Common myeloid progenitor, CD34-positive (primary cell): ENCODE results near the gene MRPL16.

ENCODE experiments used
- CTCF ChIA-PET: fragments of 350-600 bp; sonication (Branson Sonifier 250); formaldehyde crosslinking; loops from one replicate; lab custom pipeline; 2021; ENCODE audit warnings: antibody characterized with exemption; lab: Charles Lee
- POLR2A ChIA-PET: fragments of 350-600 bp; sonication (Branson Sonifier 250); formaldehyde crosslinking; loops from one replicate; lab custom pipeline; 2021; ENCODE audit warnings: antibody characterized with exemption; lab: Charles Lee
- DNase-seq, 3 donors: peaks; one replicate each; pipeline versions ENCODE4 v3.0.0 to v3.0.0-alpha.2; 2013
- H3K27ac ChIP-seq, 2 experiments: 1 replicate in 1 of 2; 2 replicates in 1 of 2; pipeline ENCODE4 v1.7.0; 2013; ENCODE audit warnings: inconsistent platforms in 2 of 2, low read length in 2 of 2, mild to moderate bottlenecking in 2 of 2, low read depth in 1 of 2, moderate library complexity in 1 of 2; ENCODE audit not compliant: severe bottlenecking in 2 of 2, insufficient read depth in 1 of 2, poor library complexity in 1 of 2
- H3K27me3 ChIP-seq, 5 experiments: replicated peaks in 2 of 5; 1 replicate in 3 of 5; 2 replicates in 2 of 5; pipeline versions ENCODE4 v1.6.1 to v1.7.0; 2013; ENCODE audit warnings: low read length in 4 of 5, mild to moderate bottlenecking in 2 of 5, moderate library complexity in 2 of 5, inconsistent platforms in 1 of 5; ENCODE audit not compliant: insufficient read depth in 5 of 5, control insufficient read depth in 4 of 5
- H3K36me3 ChIP-seq, 4 experiments: 1 replicate in 2 of 4; 2 replicates in 2 of 4; pipeline versions ENCODE4 v1.6.1 to v1.7.0; 2013; ENCODE audit warnings: low read length in 3 of 4, control low read depth in 1 of 4, mild to moderate bottlenecking in 1 of 4; ENCODE audit not compliant: control insufficient read depth in 4 of 4, insufficient read depth in 4 of 4
- H3K4me1 ChIP-seq, 4 experiments: 1 replicate in 3 of 4; 2 replicates in 1 of 4; pipeline versions ENCODE4 v1.6.1 to v1.7.1; 2013; ENCODE audit warnings: low read length in 3 of 4, mild to moderate bottlenecking in 3 of 4, control low read depth in 1 of 4, inconsistent platforms in 1 of 4, moderate library complexity in 1 of 4; ENCODE audit not compliant: control insufficient read depth in 4 of 4, insufficient read depth in 4 of 4; ENCODE audit errors: control extremely low read depth in 1 of 4
- H3K4me3 ChIP-seq, 7 experiments: 1 replicate in 4 of 7; 2 replicates in 3 of 7; pipeline versions ENCODE4 v1.5.1 to v1.7.0; 2013; ENCODE audit warnings: mild to moderate bottlenecking in 7 of 7, low read length in 6 of 7, moderate library complexity in 6 of 7, inconsistent platforms in 2 of 7, low read depth in 2 of 7, control low read depth in 1 of 7; ENCODE audit not compliant: insufficient read depth in 4 of 7, control insufficient read depth in 1 of 7; ENCODE audit errors: extremely low read depth in 1 of 7
- H3K9me3 ChIP-seq, 5 experiments: 1 replicate in 4 of 5; 2 replicates in 1 of 5; pipeline versions ENCODE4 v1.6.1 to v1.7.1; 2013; ENCODE audit warnings: low read length in 4 of 5, mild to moderate bottlenecking in 2 of 5, inconsistent platforms in 1 of 5, low read depth in 1 of 5, moderate library complexity in 1 of 5; ENCODE audit not compliant: control insufficient read depth in 4 of 5, insufficient read depth in 2 of 5; ENCODE audit errors: control extremely low read depth in 1 of 5
- WGBS: methylation state at CpG from one replicate; pipeline ENCODE4 v1.1.5; 2013; ENCODE audit not compliant: insufficient coverage; 5-methylcytosine and 5-hydroxymethylcytosine counted together

Gene MRPL16

DNA sequence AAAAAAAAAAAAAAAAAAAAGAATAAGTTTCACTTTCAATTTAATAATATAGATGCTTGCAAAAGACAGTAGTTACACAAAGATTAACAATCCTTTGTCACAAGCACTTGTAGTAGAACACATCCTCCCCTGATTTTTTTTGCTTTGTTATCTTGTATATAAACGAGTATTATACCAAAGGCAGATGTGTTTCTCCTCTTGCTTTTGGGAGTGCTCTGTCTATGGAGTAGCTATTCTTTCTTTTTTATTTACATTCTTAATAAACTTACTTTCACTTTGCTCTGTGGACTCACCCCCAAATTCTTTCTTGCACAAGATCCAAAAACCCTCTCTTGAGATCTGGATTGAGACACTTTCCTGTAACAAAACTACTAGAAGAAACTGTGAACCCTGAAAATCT lies 3.4 kb upstream of the MRPL16 start:
- CTCF ChIA-PET = interaction anchor here (1.1 to 1.2 kb wide), 2 partner anchors 9 to 438 kb away, joined by 3 read pairs; no protein-coding TSS in a partner anchor
- POLR2A ChIA-PET = no interaction called here

GRCh38 chr11:59813364-59813763 lies 2.8 kb upstream of the MRPL16 start:
- DNase-seq = no peak
- H3K4me1 ChIP-seq = peaks cover 21 to 66% (median 40%) of the 10 kb centered on the region in 4 experiments
- peaks cover 0 to 4% (median 3%) of the 10 kb centered on the region in 4 experiments for H3K36me3 ChIP-seq
- no peaks in the 10 kb centered on the region for H3K9me3 ChIP-seq
- ChIA-PET CTCF (interaction anchor here (1.1 to 1.2 kb wide), 2 partner anchors 9 to 439 kb away, joined by 3 read pairs; no protein-coding TSS in a partner anchor), POLR2A (no interaction called here)
- no CpG with 5 or more reads among the region's 1 CpG for WGBS
- peak overlapping the region in 3 of 7 experiments; percentile 32 to 72 (median 64) for H3K4me3 ChIP-seq
- no peak overlapping the region for H3K27ac ChIP-seq
- no peaks in the 10 kb centered on the region for H3K27me3 ChIP-seq

More for the DNA sequence above, 3.4 kb upstream of the MRPL16 start:
- peak overlapping the region in 1 of 2 experiments; percentile 49 for H3K27ac ChIP-seq
- WGBS = no CpG with 5 or more reads among the region's 1 CpG
- no peaks in the 10 kb centered on the region for H3K27me3 ChIP-seq
- H3K4me3 ChIP-seq = peak overlapping the region in 6 of 7 experiments; percentile 22 to 72 (median 55)
- peak; percentile 36 to 67 (median 58) for DNase-seq
- no peaks in the 10 kb centered on the region for H3K36me3 ChIP-seq
- H3K9me3 ChIP-seq = no peaks in the 10 kb centered on the region
- peaks cover 27 to 66% (median 42%) of the 10 kb centered on the region in 4 experiments for H3K4me1 ChIP-seq

GRCh38 chr11:59812220-59812619 lies 1.6 kb upstream of the MRPL16 start:
- Histone ChIP-seq H3K36me3 (peaks cover 0 to 15% (median 4%) of the 10 kb centered on the region in 4 experiments), H3K4me3 (no peak overlapping the region), H3K4me1 (peaks cover 22 to 66% (median 42%) of the 10 kb centered on the region in 4 experiments), H3K27me3 (no peaks in the 10 kb centered on the region), H3K27ac (no peak overlapping the region), H3K9me3 (no peaks in the 10 kb centered on the region)
- POLR2A ChIA-PET = no interaction called here
- 100% methylated on average over 1 of the region's 2 CpGs for WGBS
- CTCF ChIA-PET = interaction anchor here (1.5 kb wide), 1 partner anchor 10 kb away, joined by 4 read pairs; no protein-coding TSS in a partner anchor
- DNase-seq = no peak

GRCh38 chr11:59810911-59811259 lies 307 bp upstream of the MRPL16 start:
- WGBS = 15% methylated on average over 3 of the region's 8 CpGs
- H3K27ac ChIP-seq = peak overlapping the region; percentile 62 to 88

DNA sequence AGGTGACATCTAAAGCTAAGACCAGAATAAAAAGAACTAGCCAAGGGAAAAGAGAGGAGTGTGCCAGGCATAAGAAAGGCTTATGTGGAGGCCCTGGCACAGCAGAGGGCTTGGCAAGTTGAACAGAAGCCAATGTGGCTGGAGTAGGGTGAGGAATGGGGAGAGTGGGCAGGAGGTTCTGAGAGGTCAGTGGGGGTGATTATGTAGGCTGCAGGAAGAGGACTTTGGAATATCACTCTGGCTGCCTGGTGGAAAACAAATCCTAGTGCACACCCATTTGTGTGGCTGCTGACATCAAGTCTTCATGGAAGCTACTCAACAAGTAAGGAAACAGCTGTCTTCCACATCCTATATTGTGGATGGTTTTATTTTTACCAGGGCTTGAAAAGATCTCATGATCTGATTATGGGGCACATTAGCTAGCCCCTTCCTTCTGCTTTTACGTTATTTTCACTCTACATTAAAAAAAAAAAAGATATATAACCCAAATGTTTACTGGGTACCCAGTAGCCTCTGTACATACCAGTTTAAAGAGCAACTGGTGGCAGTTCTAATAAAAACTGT lies 3.4 kb downstream of the MRPL16 start:
- Histone ChIP-seq H3K27ac (peak overlapping the region in 1 of 2 experiments; percentile 43), H3K27me3 (no peaks in the 10 kb centered on the region), H3K9me3 (no peaks in the 10 kb centered on the region), H3K4me1 (peaks cover 16 to 60% (median 44%) of the 10 kb centered on the region in 4 experiments), H3K4me3 (peak overlapping the region in 2 of 7 experiments; percentile 44 to 48), H3K36me3 (peaks cover 0 to 57% (median 16%) of the 10 kb centered on the region in 4 experiments)
- ChIA-PET CTCF (interaction anchor here (0.7 to 8.0 kb wide), 4 partner anchors 45 to 445 kb away, joined by 3 to 65 read pairs (median 8); partner anchors contain the start of gene STX3), POLR2A (no interaction called here)
- no CpG with 5 or more reads among the region's 1 CpG for whole genome bisulfite sequencing
- DNase-seq = peak in 2 of 3 donors; percentile 67 to 81

More at GRCh38 chr11:59810911-59811259, 307 bp upstream of the MRPL16 start:
- no peaks in the 10 kb centered on the region for H3K9me3 ChIP-seq
- ChIA-PET CTCF (interaction anchor here (2.0 to 2.3 kb wide), 2 partner anchors 10 to 39 kb away, joined by 4 to 15 read pairs; no protein-coding TSS in a partner anchor), POLR2A (interaction anchor here (0.7 kb wide), 1 partner anchor 130 kb away, joined by 3 read pairs; no protein-coding TSS in a partner anchor)
- H3K4me3 ChIP-seq = peak overlapping the region; percentile 71 to 99 (median 97)
- H3K4me1 ChIP-seq = peaks cover 20 to 66% (median 45%) of the 10 kb centered on the region in 4 experiments
- H3K36me3 ChIP-seq = peaks cover 0 to 28% (median 11%) of the 10 kb centered on the region in 4 experiments
- H3K27me3 ChIP-seq = no peaks in the 10 kb centered on the region
- no peak for DNase-seq

GRCh38 chr11:59804061-59804460 lies 6.5 kb downstream of the MRPL16 start:
- no peak overlapping the region for H3K4me3 ChIP-seq
- peaks cover 9 to 46% (median 36%) of the 10 kb centered on the region in 4 experiments for H3K4me1 ChIP-seq
- no peak overlapping the region for H3K27ac ChIP-seq
- DNase-seq = peak in 2 of 3 donors; percentile 70 to 84
- CTCF ChIA-PET = interaction anchor here (2.0 to 8.0 kb wide), 2 partner anchors 50 to 448 kb away, joined by 7 to 65 read pairs; partner anchors contain the start of gene STX3
- H3K9me3 ChIP-seq = no peaks in the 10 kb centered on the region
- POLR2A ChIA-PET = no interaction called here
- H3K36me3 ChIP-seq = peaks cover 0 to 77% (median 19%) of the 10 kb centered on the region in 4 experiments
- 25% methylated on average over 1 of the region's 2 CpGs for WGBS
- no peaks in the 10 kb centered on the region for H3K27me3 ChIP-seq
